ENCODE data around the gene CNTN1. TPM values are rescaled to one million over a fixed set of nuclear protein-coding genes. Genes with fewer than 3 reads are reported as not detected.

Gene CNTN1
- total RNA-seq, 1 donor, result 0.36 TPM

GRCh38 chr12:41089438-41089837 is 397.2 kb downstream of the CNTN1 start:
- H3K4me3 ChIP-seq (ENCODE audit: insufficient read depth, low read length), result no peak overlapping the region
- H3K27me3 ChIP-seq (ENCODE audit: insufficient read depth, low read length), result no peaks in the 10 kb centered on the region
- no peaks in the 10 kb centered on the region for H3K79me2 ChIP-seq (ENCODE audit: insufficient read depth, low read length)
- no peak for TF ChIP-seq CTCF (IDR thresholded peaks at IDR 0.05; ENCODE audit: extremely low read depth, low read depth, low read length)
- no peak for DNase-seq (ENCODE audit: insufficient read length, low spot score, missing footprints)
- no peak overlapping the region for H3K4me2 ChIP-seq (ENCODE audit: insufficient read depth, low read length)
- H3K27ac ChIP-seq (ENCODE audit: low read depth, low read length), result no peak overlapping the region
- H2AFZ ChIP-seq (ENCODE audit: low read length), result no peak overlapping the region
- H3K36me3 ChIP-seq (ENCODE audit: insufficient read depth, low read length), result no peaks in the 10 kb centered on the region
- no peaks in the 10 kb centered on the region for H3K4me1 ChIP-seq (ENCODE audit: insufficient read depth, low read length)
- H4K20me1 ChIP-seq (ENCODE audit: insufficient read depth, low read length), result no peaks in the 10 kb centered on the region
- no peaks in the 10 kb centered on the region for H3K9me3 ChIP-seq (ENCODE audit: low read depth, low read length)

- no peaks in the 10 kb centered on the region for H4K20me1 ChIP-seq (ENCODE audit: insufficient read depth, low read length)
- H3K4me3 ChIP-seq (ENCODE audit: insufficient read depth, low read length), result no peak overlapping the region
- no peak overlapping the region for H3K27ac ChIP-seq (ENCODE audit: low read depth, low read length)
- H3K4me1 ChIP-seq (ENCODE audit: insufficient read depth, low read length), result no peaks in the 10 kb centered on the region
- DNase-seq (ENCODE audit: insufficient read length, low spot score, missing footprints), result no peak
- no peaks in the 10 kb centered on the region for H3K36me3 ChIP-seq (ENCODE audit: insufficient read depth, low read length)
- H3K27me3 ChIP-seq (ENCODE audit: insufficient read depth, low read length), result no peaks in the 10 kb centered on the region
- no peaks in the 10 kb centered on the region for H3K79me2 ChIP-seq (ENCODE audit: insufficient read depth, low read length)
- no peak overlapping the region for H2AFZ ChIP-seq (ENCODE audit: low read length)
- H3K9me3 ChIP-seq (ENCODE audit: low read depth, low read length), result peaks cover 2% of the 10 kb centered on the region
- TF ChIP-seq CTCF (IDR thresholded peaks at IDR 0.05; ENCODE audit: extremely low read depth, low read depth, low read length), result no peak
- H3K4me2 ChIP-seq (ENCODE audit: insufficient read depth, low read length), result no peak overlapping the region
Observed at GRCh38 chr12:41092115-41092514, 399.9 kb downstream of the CNTN1 start.

GRCh38 chr12:41096797-41097196 is 404.6 kb downstream of the CNTN1 start:
- no peak for DNase-seq (ENCODE audit: insufficient read length, low spot score, missing footprints)

GRCh38 chr12:41100572-41100971 is 408.3 kb downstream of the CNTN1 start:
- H3K79me2 ChIP-seq (ENCODE audit: insufficient read depth, low read length), result no peaks in the 10 kb centered on the region
- TF ChIP-seq CTCF (IDR thresholded peaks at IDR 0.05; ENCODE audit: extremely low read depth, low read depth, low read length), result no peak
- H3K27ac ChIP-seq (ENCODE audit: low read depth, low read length), result no peak overlapping the region
- H3K27me3 ChIP-seq (ENCODE audit: insufficient read depth, low read length), result no peaks in the 10 kb centered on the region
- no peak overlapping the region for H3K4me3 ChIP-seq (ENCODE audit: insufficient read depth, low read length)
- H3K4me1 ChIP-seq (ENCODE audit: insufficient read depth, low read length), result no peaks in the 10 kb centered on the region
- no peak overlapping the region for H2AFZ ChIP-seq (ENCODE audit: low read length)
- no peak overlapping the region for H3K4me2 ChIP-seq (ENCODE audit: insufficient read depth, low read length)
- no peak for DNase-seq (ENCODE audit: insufficient read length, low spot score, missing footprints)
- H3K36me3 ChIP-seq (ENCODE audit: insufficient read depth, low read length), result no peaks in the 10 kb centered on the region
- H4K20me1 ChIP-seq (ENCODE audit: insufficient read depth, low read length), result no peaks in the 10 kb centered on the region
- H3K9me3 ChIP-seq (ENCODE audit: low read depth, low read length), result peaks cover 2% of the 10 kb centered on the region

More at GRCh38 chr12:41096797-41097196, 404.6 kb downstream of the CNTN1 start:
- H3K9me3 ChIP-seq (ENCODE audit: low read depth, low read length), result peaks cover 2% of the 10 kb centered on the region
- TF ChIP-seq CTCF (IDR thresholded peaks at IDR 0.05; ENCODE audit: extremely low read depth, low read depth, low read length), result no peak
- no peak overlapping the region for H3K27ac ChIP-seq (ENCODE audit: low read depth, low read length)
- no peaks in the 10 kb centered on the region for H3K27me3 ChIP-seq (ENCODE audit: insufficient read depth, low read length)
- no peaks in the 10 kb centered on the region for H3K4me1 ChIP-seq (ENCODE audit: insufficient read depth, low read length)
- H3K4me2 ChIP-seq (ENCODE audit: insufficient read depth, low read length), result no peak overlapping the region
- H3K36me3 ChIP-seq (ENCODE audit: insufficient read depth, low read length), result no peaks in the 10 kb centered on the region
- H3K79me2 ChIP-seq (ENCODE audit: insufficient read depth, low read length), result no peaks in the 10 kb centered on the region
- H2AFZ ChIP-seq (ENCODE audit: low read length), result no peak overlapping the region
- no peaks in the 10 kb centered on the region for H4K20me1 ChIP-seq (ENCODE audit: insufficient read depth, low read length)
- no peak overlapping the region for H3K4me3 ChIP-seq (ENCODE audit: insufficient read depth, low read length)
